GM23338 (cell line): ENCODE data around the gene WFDC12.

Experiments
- CTCF ChIP-seq, 2 experiments: fragments of 200-600 bp in 1 of 2; sonication (generic) in 1 of 2; conservative IDR thresholded peaks; 2 replicates each; pipeline versions ENCODE4 v1.5.1 to v1.6.1; 2016 to 2017; ENCODE audit warnings: antibody characterized with exemption in 2 of 2, low read depth in 2 of 2, mild to moderate bottlenecking in 2 of 2, moderate library complexity in 1 of 2
- EZH2 ChIP-seq: fragments of 200-600 bp; sonication (generic); IDR thresholded peaks from one replicate; pipeline ENCODE4 v1.8.0; 2017; ENCODE audit warnings: antibody characterized with exemption, mild to moderate bottlenecking, low read depth; ENCODE audit not compliant: unreplicated experiment
- REST ChIP-seq: IDR thresholded peaks from one replicate; pipeline ENCODE4 v1.6.1; 2018; ENCODE audit warnings: antibody characterized with exemption; ENCODE audit not compliant: unreplicated experiment

GRCh38 chr20:45152405-45152804, 28.1 kb upstream of the WFDC12 start:
- TF ChIP-seq CTCF (conservative IDR thresholded peaks at IDR 0.05; ENCODE audit: low read depth in 2 of 2) (no peak), REST (no peak), EZH2 (no peak)
